ENCODE measurements around the gene SOD3. TPM values are rescaled to one million over a fixed set of nuclear protein-coding genes. Genes with fewer than 3 reads are reported as not detected.

SOD3 gene
- total and polyA plus RNA-seq, 2 donors from 2014 or later: 111 to 193 TPM

GRCh38 chr4:24805566-24805965 lies 10.2 kb downstream of the SOD3 start:
- Histone ChIP-seq H3K4me1 (ENCODE audit: control insufficient read depth in 2 of 3, insufficient read depth in 2 of 3, low read depth in 1 of 3, low read length in 3 of 3) (no peaks in the 10 kb centered on the region), H3K27ac (ENCODE audit: low read depth in 2 of 2, low read length in 2 of 2) (no peak overlapping the region), H3K4me3 (ENCODE audit: low read length in 3 of 3) (no peak overlapping the region), H3K9ac (ENCODE audit: low read length in 3 of 3) (no peak overlapping the region), H3K36me3 (ENCODE audit: control insufficient read depth in 2 of 3, insufficient read depth in 3 of 3, low read length in 3 of 3) (no peaks in the 10 kb centered on the region), H3K9me3 (ENCODE audit: control insufficient read depth in 2 of 3, insufficient read depth in 1 of 3, low read length in 3 of 3) (no peaks in the 10 kb centered on the region), H3K27me3 (ENCODE audit: control insufficient read depth, insufficient read depth, low read length) (no peaks in the 10 kb centered on the region)
- FAIRE-seq (no peak), DNase-seq (no peak)
- TF ChIP-seq CTCF (IDR thresholded peaks at IDR 0.05; ENCODE audit: borderline replicate concordance, extremely low read depth, insufficient read depth): no peak
- intact Hi-C loops (cut with DNase I): no loop called here

GRCh38 chr4:24806206-24806990 lies 11.0 kb downstream of the SOD3 start:
- TF ChIP-seq CTCF (IDR thresholded peaks at IDR 0.05; ENCODE audit: borderline replicate concordance, extremely low read depth, insufficient read depth): no peak
- DNase-seq (no peak), FAIRE-seq (no peak)
- intact Hi-C loops (cut with DNase I): no loop called here
- Histone ChIP-seq H3K4me1 (ENCODE audit: control insufficient read depth in 2 of 3, insufficient read depth in 2 of 3, low read depth in 1 of 3, low read length in 3 of 3) (no peaks in the 10 kb centered on the region), H3K27me3 (ENCODE audit: control insufficient read depth, insufficient read depth, low read length) (no peaks in the 10 kb centered on the region), H3K36me3 (ENCODE audit: control insufficient read depth in 2 of 3, insufficient read depth in 3 of 3, low read length in 3 of 3) (no peaks in the 10 kb centered on the region), H3K9me3 (ENCODE audit: control insufficient read depth in 2 of 3, insufficient read depth in 1 of 3, low read length in 3 of 3) (no peaks in the 10 kb centered on the region), H3K9ac (ENCODE audit: low read length in 3 of 3) (no peak overlapping the region), H3K4me3 (ENCODE audit: low read length in 3 of 3) (no peak overlapping the region), H3K27ac (ENCODE audit: low read depth in 2 of 2, low read length in 2 of 2) (no peak overlapping the region)

- no peak for TF ChIP-seq CTCF (IDR thresholded peaks at IDR 0.05; ENCODE audit: borderline replicate concordance, extremely low read depth, insufficient read depth)
- Histone ChIP-seq H3K4me3 (ENCODE audit: low read length in 3 of 3) (no peak overlapping the region), H3K36me3 (ENCODE audit: control insufficient read depth in 2 of 3, insufficient read depth in 3 of 3, low read length in 3 of 3) (no peaks in the 10 kb centered on the region), H3K27ac (ENCODE audit: low read depth in 2 of 2, low read length in 2 of 2) (no peak overlapping the region), H3K9me3 (ENCODE audit: control insufficient read depth in 2 of 3, insufficient read depth in 1 of 3, low read length in 3 of 3) (no peaks in the 10 kb centered on the region), H3K4me1 (ENCODE audit: control insufficient read depth in 2 of 3, insufficient read depth in 2 of 3, low read depth in 1 of 3, low read length in 3 of 3) (no peaks in the 10 kb centered on the region), H3K27me3 (ENCODE audit: control insufficient read depth, insufficient read depth, low read length) (no peaks in the 10 kb centered on the region), H3K9ac (ENCODE audit: low read length in 3 of 3) (no peak overlapping the region)
- FAIRE-seq (no peak), DNase-seq (no peak)
- intact Hi-C loops (cut with DNase I): no loop called here
Measured at GRCh38 chr4:24807611-24808010, 12.2 kb downstream of the SOD3 start.

Measured in kidney (tissue), 14 donors.